ENCODE measurements around the gene TRAF3. TPM values are rescaled to one million over a fixed set of nuclear protein-coding genes. Genes with fewer than 3 reads are reported as not detected.
"Not testable (repeated sequence)": the region's sequence is repeated elsewhere in the genome, so short reads cannot be mapped to it uniquely, and the experiment has no call there.

The TRAF3 gene
- total RNA-seq, 1 donor from 2014 or later = 26.6 TPM

GRCh38 chr14:102889615-102890014 lies 112.4 kb downstream of the TRAF3 start:
- no peak for DNase-seq (ENCODE audit: low read depth, low spot score)

GRCh38 chr14:102891111-102891510 lies 113.9 kb downstream of the TRAF3 start:
- no peak for DNase-seq (ENCODE audit: low read depth, low spot score)

GRCh38 chr14:102891556-102891955 lies 114.3 kb downstream of the TRAF3 start:
- DNase-seq (ENCODE audit: low read depth, low spot score) = no peak

- no peak for DNase-seq (ENCODE audit: low read depth, low spot score)
Measured at GRCh38 chr14:102892651-102893050, 115.4 kb downstream of the TRAF3 start.

- DNase-seq (ENCODE audit: low read depth, low spot score) = no peak
Measured at GRCh38 chr14:102893452-102893851, 116.2 kb downstream of the TRAF3 start.

- DNase-seq (ENCODE audit: low read depth, low spot score) = not testable (repeated sequence)
Measured at GRCh38 chr14:102896735-102897134, 119.5 kb downstream of the TRAF3 start.

GRCh38 chr14:102897299-102898027 lies 120.2 kb downstream of the TRAF3 start:
- no peak for DNase-seq (ENCODE audit: low read depth, low spot score)

GRCh38 chr14:102898298-102898697 lies 121.0 kb downstream of the TRAF3 start:
- DNase-seq (ENCODE audit: low read depth, low spot score) = no peak

- no peak for DNase-seq (ENCODE audit: low read depth, low spot score)
Measured at GRCh38 chr14:102898776-102899515, 121.7 kb downstream of the TRAF3 start.

- no peak for DNase-seq (ENCODE audit: low read depth, low spot score)
Measured at GRCh38 chr14:102899516-102899900, 122.3 kb downstream of the TRAF3 start.

GRCh38 chr14:102900631-102901571 lies 123.7 kb downstream of the TRAF3 start:
- no peak for DNase-seq (ENCODE audit: low read depth, low spot score)

- DNase-seq (ENCODE audit: low read depth, low spot score) = no peak
Measured at GRCh38 chr14:102901633-102902032, 124.4 kb downstream of the TRAF3 start.

GRCh38 chr14:102902086-102902485 lies 124.8 kb downstream of the TRAF3 start:
- DNase-seq (ENCODE audit: low read depth, low spot score) = no peak

GRCh38 chr14:102902523-102903247 lies 125.4 kb downstream of the TRAF3 start:
- DNase-seq (ENCODE audit: low read depth, low spot score) = no peak

GRCh38 chr14:102903248-102903888 lies 126.1 kb downstream of the TRAF3 start:
- no peak for DNase-seq (ENCODE audit: low read depth, low spot score)

- DNase-seq (ENCODE audit: low read depth, low spot score) = no peak
Measured at GRCh38 chr14:102903889-102904512, 126.8 kb downstream of the TRAF3 start.

GRCh38 chr14:102905116-102906108 lies 128.2 kb downstream of the TRAF3 start:
- DNase-seq (ENCODE audit: low read depth, low spot score) = no peak

GRCh38 chr14:102906616-102907302 lies 129.5 kb downstream of the TRAF3 start:
- no peak for DNase-seq (ENCODE audit: low read depth, low spot score)

Measured in pulmonary artery endothelial cell (primary cell).